GM12891 (cell line): ENCODE measurements around the gene FIGNL2.

ENCODE experiments used
- POLR2A ChIP-seq: IDR thresholded peaks from 2 replicates; pipeline ENCODE4 v1.6.1; 2011; ENCODE audit warnings: low read depth, low read length, control low read depth
- POLR2AphosphoS5 ChIP-seq: IDR thresholded peaks from 2 replicates; pipeline ENCODE4 v1.6.1; 2011; ENCODE audit warnings: low read depth, low read length, control low read depth
- POU2F2 ChIP-seq: IDR thresholded peaks from 2 replicates; pipeline ENCODE4 v1.6.1; 2011; ENCODE audit warnings: low read depth, mild to moderate bottlenecking, control low read depth, low read length, moderate library complexity
- SPI1 ChIP-seq: IDR thresholded peaks from 2 replicates; pipeline ENCODE4 v1.6.1; 2011; ENCODE audit warnings: low read depth, low read length, control low read depth
- TAF1 ChIP-seq: IDR thresholded peaks from 2 replicates; pipeline ENCODE4 v1.6.1; 2011; ENCODE audit warnings: low read depth, low read length, control low read depth

GRCh38 chr12:51848326-51848727 is at the start of gene FIGNL2:
- no peak for TF ChIP-seq POLR2AphosphoS5
- TF ChIP-seq POLR2A: no peak
- TF ChIP-seq TAF1: no peak
- TF ChIP-seq SPI1: no peak
- TF ChIP-seq POU2F2: no peak
